ENCODE data around the gene IMPDH2.

The IMPDH2 gene

GRCh38 chr3:49007771-49008528 lies 21.2 kb downstream of the IMPDH2 start:
- Histone ChIP-seq H3K27ac (replicated peaks; ENCODE audit: low read length) (peak overlapping the region; percentile 95), H3K4me3 (ENCODE audit: low read length in 2 of 2) (peak overlapping the region; percentile 83 to 97), H3K18ac (ENCODE audit: low read length) (peak overlapping the region; percentile 99), H3K23ac (ENCODE audit: low read depth, low read length, poor library complexity) (peak overlapping the region; percentile 67), H3K4me1 (ENCODE audit: control insufficient read depth in 2 of 2, insufficient read depth in 1 of 2, low read depth in 1 of 2, low read length in 2 of 2) (peaks cover 13 to 15% of the 10 kb centered on the region in 2 donors), H4K8ac (ENCODE audit: low read depth, low read length) (no peak overlapping the region), H2BK120ac (ENCODE audit: low read depth, low read length) (peak overlapping the region; percentile 37), H3K14ac (ENCODE audit: low read length) (peak overlapping the region; percentile 97), H4K91ac (ENCODE audit: low read depth, low read length, poor library complexity) (peak overlapping the region; percentile 99), H3K4ac (ENCODE audit: low read length) (peak overlapping the region; percentile 96), H3K79me1 (ENCODE audit: low read depth, low read length) (peaks cover 20% of the 10 kb centered on the region), H3K4me2 (ENCODE audit: insufficient read depth, low read length, poor library complexity, severe bottlenecking) (peak overlapping the region; percentile 81), H2AFZ (ENCODE audit: low read length) (peak overlapping the region; percentile 89), H3K27me3 (ENCODE audit: control insufficient read depth in 3 of 3, insufficient read depth in 3 of 3, low read depth in 1 of 3, low read length in 3 of 3) (no peaks in the 10 kb centered on the region), H2AK5ac (ENCODE audit: low read depth, low read length) (peak overlapping the region; percentile 77), H3K9ac (ENCODE audit: low read depth, low read length, poor library complexity) (peak overlapping the region; percentile 100), H2BK12ac (ENCODE audit: low read length) (no peak overlapping the region), H2BK15ac (ENCODE audit: low read length) (no peak overlapping the region), H3K9me3 (replicated peaks in 1 of 2; ENCODE audit: control insufficient read depth in 2 of 2, insufficient read depth in 1 of 2, low read depth in 1 of 2, low read length in 2 of 2) (no peaks in the 10 kb centered on the region), H2BK5ac (ENCODE audit: low read length) (peak overlapping the region; percentile 94), H3K36me3 (replicated peaks in 1 of 2; ENCODE audit: control insufficient read depth in 2 of 2, insufficient read depth in 2 of 2, low read length in 2 of 2) (peaks cover 20 to 43% of the 10 kb centered on the region in 2 donors)
- WGBS, 2 donors (ENCODE audit: extremely low coverage in 2 of 2, insufficient read length in 2 of 2, insufficient replicate concordance in 1 of 2), result no CpG with 5 or more reads among the region's 41 CpGs
- DNase-seq (ENCODE audit: low spot score), result peak; percentile 86

GRCh38 chr3:49007068-49007770 lies 22.0 kb downstream of the IMPDH2 start, which contains the start of gene WDR6:
TSS of gene WDR6 (plus strand) at chr3:49007391. CDS start at chr3:49007432, 41 bp downstream.
- Histone ChIP-seq H3K18ac (ENCODE audit: low read length) (peak within 1 kb of the TSS; percentile 99), H3K4ac (ENCODE audit: low read length) (peak within 1 kb of the TSS; percentile 96), H2BK12ac (ENCODE audit: low read length) (peak within 1 kb of the TSS; percentile 43), H2BK15ac (ENCODE audit: low read length) (peak within 1 kb of the TSS; percentile 92), H3K9me3 (replicated peaks in 1 of 2; ENCODE audit: control insufficient read depth in 2 of 2, insufficient read depth in 1 of 2, low read depth in 1 of 2, low read length in 2 of 2) (no peaks in the 10 kb centered on the region), H3K27me3 (ENCODE audit: control insufficient read depth in 3 of 3, insufficient read depth in 3 of 3, low read depth in 1 of 3, low read length in 3 of 3) (no peaks in the 10 kb centered on the region), H2AFZ (ENCODE audit: low read length) (peak within 1 kb of the TSS; percentile 89), H3K4me1 (ENCODE audit: control insufficient read depth in 2 of 2, insufficient read depth in 1 of 2, low read depth in 1 of 2, low read length in 2 of 2) (peaks cover 13 to 15% of the 10 kb centered on the region in 2 donors), H4K8ac (ENCODE audit: low read depth, low read length) (no peak within 1 kb of the TSS), H3K14ac (ENCODE audit: low read length) (peak within 1 kb of the TSS; percentile 97), H2AK5ac (ENCODE audit: low read depth, low read length) (peak within 1 kb of the TSS; percentile 97), H3K36me3 (replicated peaks in 1 of 2; ENCODE audit: control insufficient read depth in 2 of 2, insufficient read depth in 2 of 2, low read length in 2 of 2) (peaks cover 15 to 35% of the 10 kb centered on the region in 2 donors), H3K9ac (ENCODE audit: low read depth, low read length, poor library complexity) (peak within 1 kb of the TSS; percentile 100), H3K4me2 (ENCODE audit: insufficient read depth, low read length, poor library complexity, severe bottlenecking) (peak within 1 kb of the TSS; percentile 97), H4K91ac (ENCODE audit: low read depth, low read length, poor library complexity) (peak within 1 kb of the TSS; percentile 99), H2BK5ac (ENCODE audit: low read length) (peak within 1 kb of the TSS; percentile 94), H3K23ac (ENCODE audit: low read depth, low read length, poor library complexity) (peak within 1 kb of the TSS; percentile 95), H3K27ac (replicated peaks; ENCODE audit: low read length) (peak within 1 kb of the TSS; percentile 95), H3K79me1 (ENCODE audit: low read depth, low read length) (peaks cover 17% of the 10 kb centered on the region), H2BK120ac (ENCODE audit: low read depth, low read length) (peak within 1 kb of the TSS; percentile 88), H3K4me3 (ENCODE audit: low read length in 2 of 2) (peak within 1 kb of the TSS; percentile 83 to 97)
- DNase-seq (ENCODE audit: low spot score), result peak; percentile 96
- WGBS, 2 donors (ENCODE audit: extremely low coverage in 2 of 2, insufficient read length in 2 of 2, insufficient replicate concordance in 1 of 2), result no CpG with 5 or more reads among the region's 65 CpGs

- Histone ChIP-seq H3K27me3 (ENCODE audit: control insufficient read depth in 3 of 3, insufficient read depth in 3 of 3, low read depth in 1 of 3, low read length in 3 of 3) (no peaks in the 10 kb centered on the region), H3K4ac (ENCODE audit: low read length) (peak overlapping the region; percentile 39), H3K4me3 (ENCODE audit: low read length in 2 of 2) (peak overlapping the region; percentile 83 to 97), H3K9me3 (replicated peaks in 1 of 2; ENCODE audit: control insufficient read depth in 2 of 2, insufficient read depth in 1 of 2, low read depth in 1 of 2, low read length in 2 of 2) (no peaks in the 10 kb centered on the region), H2BK12ac (ENCODE audit: low read length) (peak overlapping the region; percentile 43), H3K36me3 (replicated peaks in 1 of 2; ENCODE audit: control insufficient read depth in 2 of 2, insufficient read depth in 2 of 2, low read length in 2 of 2) (peaks cover 9 to 29% of the 10 kb centered on the region in 2 donors), H2BK15ac (ENCODE audit: low read length) (peak overlapping the region; percentile 92), H2AFZ (ENCODE audit: low read length) (peak overlapping the region; percentile 89), H3K23ac (ENCODE audit: low read depth, low read length, poor library complexity) (peak overlapping the region; percentile 95), H2BK120ac (ENCODE audit: low read depth, low read length) (peak overlapping the region; percentile 88), H3K4me1 (ENCODE audit: control insufficient read depth in 2 of 2, insufficient read depth in 1 of 2, low read depth in 1 of 2, low read length in 2 of 2) (peaks cover 13 to 15% of the 10 kb centered on the region in 2 donors), H4K91ac (ENCODE audit: low read depth, low read length, poor library complexity) (peak overlapping the region; percentile 79), H4K8ac (ENCODE audit: low read depth, low read length) (no peak overlapping the region), H3K18ac (ENCODE audit: low read length) (peak overlapping the region; percentile 95), H2BK5ac (ENCODE audit: low read length) (no peak overlapping the region), H3K4me2 (ENCODE audit: insufficient read depth, low read length, poor library complexity, severe bottlenecking) (peak overlapping the region; percentile 97), H3K9ac (ENCODE audit: low read depth, low read length, poor library complexity) (peak overlapping the region; percentile 95), H3K27ac (replicated peaks; ENCODE audit: low read length) (no peak overlapping the region), H3K79me1 (ENCODE audit: low read depth, low read length) (peaks cover 12% of the 10 kb centered on the region), H2AK5ac (ENCODE audit: low read depth, low read length) (peak overlapping the region; percentile 97), H3K14ac (ENCODE audit: low read length) (no peak overlapping the region)
- WGBS, 2 donors (ENCODE audit: extremely low coverage in 2 of 2, insufficient read length in 2 of 2, insufficient replicate concordance in 1 of 2), result no CpG with 5 or more reads among the region's 32 CpGs
- no peak for DNase-seq (ENCODE audit: low spot score)
Measured at GRCh38 chr3:49006408-49007067, 22.7 kb downstream of the IMPDH2 start.

Data from neuronal stem cell (in vitro differentiated cells).